Measurements from ENCODE around the gene CHRNA9.

The CHRNA9 gene

GRCh38 chr4:40331961-40332360 is 3.2 kb upstream of the CHRNA9 start:
- FAIRE-seq: no peak

GRCh38 chr4:40333921-40334352 is 1.2 kb upstream of the CHRNA9 start:
- no peak for FAIRE-seq
- no peak for DNase-seq (ENCODE audit: extremely low spot score, insufficient read length, low read depth)

More at GRCh38 chr4:40331961-40332360, 3.2 kb upstream of the CHRNA9 start:
- DNase-seq (ENCODE audit: extremely low spot score, insufficient read length, low read depth): no peak

GRCh38 chr4:40335525-40335894 is 377 bp downstream of the CHRNA9 start:
- FAIRE-seq (no peak), DNase-seq (ENCODE audit: extremely low spot score, insufficient read length, low read depth) (no peak)

GRCh38 chr4:40337051-40337450 is 1.9 kb downstream of the CHRNA9 start:
- FAIRE-seq (no peak), DNase-seq (ENCODE audit: extremely low spot score, insufficient read length, low read depth) (no peak)

GRCh38 chr4:40337523-40337922 is 2.4 kb downstream of the CHRNA9 start:
- DNase-seq (ENCODE audit: extremely low spot score, insufficient read length, low read depth): no peak
- FAIRE-seq: no peak

GRCh38 chr4:40340030-40340429 is 4.9 kb downstream of the CHRNA9 start:
- FAIRE-seq (no peak), DNase-seq (ENCODE audit: extremely low spot score, insufficient read length, low read depth) (no peak)

- DNase-seq (ENCODE audit: extremely low spot score, insufficient read length, low read depth) (no peak), FAIRE-seq (no peak)
Observed at GRCh38 chr4:40347472-40347871, 12.3 kb downstream of the CHRNA9 start.

- FAIRE-seq (no peak), DNase-seq (ENCODE audit: extremely low spot score, insufficient read length, low read depth) (no peak)
Observed at GRCh38 chr4:40348000-40348399, 12.9 kb downstream of the CHRNA9 start.

GRCh38 chr4:40349561-40350198 is 14.5 kb downstream of the CHRNA9 start:
- DNase-seq (ENCODE audit: extremely low spot score, insufficient read length, low read depth) (no peak), FAIRE-seq (no peak)

GRCh38 chr4:40350627-40351227 is 15.6 kb downstream of the CHRNA9 start:
- FAIRE-seq (no peak), DNase-seq (ENCODE audit: extremely low spot score, insufficient read length, low read depth) (no peak)

GRCh38 chr4:40354158-40354557 is 19.0 kb downstream of the CHRNA9 start:
- FAIRE-seq: no peak
- no peak for DNase-seq (ENCODE audit: extremely low spot score, insufficient read length, low read depth)

- FAIRE-seq (no peak), DNase-seq (ENCODE audit: extremely low spot score, insufficient read length, low read depth) (no peak)
Observed at GRCh38 chr4:40355131-40355530, 20.0 kb downstream of the CHRNA9 start.

- FAIRE-seq: no peak
Observed at GRCh38 chr4:40357738-40358137, 22.6 kb downstream of the CHRNA9 start.

GRCh38 chr4:40361338-40361737 is 26.2 kb downstream of the CHRNA9 start:
- no peak for DNase-seq (ENCODE audit: extremely low spot score, insufficient read length, low read depth)
- FAIRE-seq: no peak

More at GRCh38 chr4:40357738-40358137, 22.6 kb downstream of the CHRNA9 start:
- no peak for DNase-seq (ENCODE audit: extremely low spot score, insufficient read length, low read depth)

GRCh38 chr4:40363382-40363920 is 28.3 kb downstream of the CHRNA9 start:
- DNase-seq (ENCODE audit: extremely low spot score, insufficient read length, low read depth) (no peak), FAIRE-seq (no peak)

- DNase-seq (ENCODE audit: extremely low spot score, insufficient read length, low read depth) (no peak), FAIRE-seq (no peak)
Observed at GRCh38 chr4:40363945-40364344, 28.8 kb downstream of the CHRNA9 start.

GRCh38 chr4:40365766-40366165 is 30.6 kb downstream of the CHRNA9 start:
- FAIRE-seq (no peak), DNase-seq (ENCODE audit: extremely low spot score, insufficient read length, low read depth) (no peak)

GRCh38 chr4:40367451-40367850 is 32.3 kb downstream of the CHRNA9 start:
- FAIRE-seq (peak; percentile 15), DNase-seq (ENCODE audit: extremely low spot score, insufficient read length, low read depth) (no peak)

- FAIRE-seq (peak; percentile 41), DNase-seq (ENCODE audit: extremely low spot score, insufficient read length, low read depth) (no peak)
Observed at GRCh38 chr4:40369437-40370274, 34.5 kb downstream of the CHRNA9 start.

- DNase-seq (ENCODE audit: extremely low spot score, insufficient read length, low read depth) (no peak), FAIRE-seq (no peak)
Observed at GRCh38 chr4:40372651-40373050, 37.5 kb downstream of the CHRNA9 start.

GRCh38 chr4:40373636-40374035 is 38.5 kb downstream of the CHRNA9 start:
- DNase-seq (ENCODE audit: extremely low spot score, insufficient read length, low read depth) (no peak), FAIRE-seq (no peak)
